Vagina (tissue), 2 donors: Measurements from ENCODE around the gene S100P. TPM values are rescaled to one million over a fixed set of nuclear protein-coding genes. Genes with fewer than 3 reads are reported as not detected.

Experiments
- DNase-seq, 2 donors: peaks; one replicate each; pipeline ENCODE4 v3.0.0-alpha.2; 2017; ENCODE audit errors: extremely low spot score in 2 of 2
- H3K27ac ChIP-seq: fragments of 200-600 bp; sonication (generic); one replicate; pipeline ENCODE4 v1.5.1; 2019
- H3K27me3 ChIP-seq: fragments of 200-600 bp; sonication (generic); one replicate; pipeline ENCODE4 v1.5.1; 2019
- H3K36me3 ChIP-seq, 2 donors: fragments of 200-600 bp; sonication (generic); one replicate each; pipeline ENCODE4 v1.5.1; 2017 to 2019
- H3K4me1 ChIP-seq: fragments of 200-600 bp; sonication (generic); one replicate; pipeline ENCODE4 v1.5.1; 2019
- H3K4me3 ChIP-seq, 2 donors: fragments of 200-600 bp; sonication (generic); 1 replicate in 1 of 2; 2 replicates in 1 of 2; pipeline ENCODE4 v1.5.1; 2016 to 2019
- H3K9me3 ChIP-seq: fragments of 200-600 bp; sonication (generic); one replicate; pipeline ENCODE4 v1.5.1; 2019
- POLR2A ChIP-seq, 2 donors: fragments of 450-650 bp; IDR thresholded peaks; one replicate each; pipeline ENCODE4 v1.6.1; 2017; ENCODE audit warnings: antibody characterized with exemption in 2 of 2, mild to moderate bottlenecking in 2 of 2, moderate library complexity in 2 of 2
- POLR2AphosphoS5 ChIP-seq, 2 donors: sonication (generic); formaldehyde crosslinking; IDR thresholded peaks; one replicate each; pipeline ENCODE4 v1.9.0; 2017; ENCODE audit warnings: antibody characterized with exemption in 2 of 2, mild to moderate bottlenecking in 2 of 2, low read depth in 1 of 2; ENCODE audit not compliant: insufficient read depth in 1 of 2
- intact Hi-C: fragments of 100-400 bp; cut with DNase I; formaldehyde crosslinking; loops from one replicate; pipeline ENCODE4 v1.15.1; 2023
- total RNA-seq: library from RNA; depleted of rRNA; stranded (reverse); fragments of >200 nt; gene quantifications from one replicate; pipeline ENCODE4 v1.2.3, GENCODE V29; 2016
- TF ChIP-seq, protein P1 (sequence below), 3 experiments: fragments of 450-650 bp in 2 of 3; fragments of 200-600 bp in 1 of 3; sonication (generic) in 1 of 3; IDR thresholded peaks; one replicate each; pipeline ENCODE4 v1.5.1; 2017 to 2019; ENCODE audit warnings: antibody characterized with exemption in 3 of 3, mild to moderate bottlenecking in 2 of 3, moderate library complexity in 2 of 3

The S100P gene
- total RNA-seq, 1 donor from 2014 or later: 18.2 TPM

DNA sequence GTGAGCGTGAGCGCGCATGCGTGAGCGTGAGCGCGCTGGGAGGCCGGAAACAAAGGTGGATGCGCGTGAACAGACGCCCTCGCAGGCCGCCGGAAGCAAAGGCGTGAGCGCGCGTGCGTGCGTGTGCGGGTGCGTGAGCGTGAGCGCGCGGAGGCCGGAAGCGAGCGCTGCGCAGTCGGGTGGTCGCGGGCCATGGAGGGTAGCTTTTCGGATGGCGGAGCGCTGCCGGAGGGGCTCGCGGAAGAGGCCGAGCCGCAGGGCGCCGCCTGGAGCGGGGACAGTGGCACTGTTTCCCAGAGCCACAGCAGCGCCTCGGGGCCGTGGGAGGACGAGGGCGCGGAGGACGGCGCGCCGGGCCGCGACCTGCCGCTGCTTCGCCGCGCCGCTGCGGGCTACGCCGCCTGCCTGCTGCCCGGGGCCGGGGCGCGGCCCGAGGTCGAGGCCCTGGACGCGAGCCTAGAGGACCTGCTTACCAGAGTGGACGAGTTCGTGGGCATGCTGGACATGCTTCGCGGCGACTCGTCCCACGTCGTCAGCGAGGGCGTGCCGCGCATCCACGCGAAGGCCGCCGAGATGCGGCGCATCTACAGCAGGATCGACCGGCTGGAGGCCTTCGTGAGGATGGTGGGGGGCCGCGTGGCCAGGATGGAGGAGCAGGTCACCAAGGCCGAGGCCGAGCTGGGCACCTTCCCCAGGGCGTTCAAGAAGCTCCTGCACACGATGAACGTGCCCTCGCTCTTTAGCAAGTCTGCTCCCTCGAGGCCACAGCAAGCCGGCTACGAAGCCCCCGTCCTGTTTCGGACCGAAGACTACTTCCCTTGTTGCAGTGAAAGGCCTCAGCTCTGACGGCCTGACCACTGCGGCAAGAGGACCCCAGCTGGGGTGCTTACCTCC, 22.6 kb downstream of the S100P start, which contains the start of gene BLOC1S4:
Gene BLOC1S4, plus strand, starts transcription at position 157 of the 894 bp plus-strand sequence. Its CDS starts 36 bp downstream, at position 193.
- peaks cover 28% of the 10 kb centered on the region for H3K4me1 ChIP-seq
- intact Hi-C loops: loop anchor here (1.0 to 2.0 kb wide), 2 partner anchors 67 to 159 kb away; no protein-coding TSS in a partner anchor
- peak in 1 of 2 donors; percentile 66 for TF ChIP-seq POLR2A (IDR thresholded peaks at IDR 0.05)
- TF ChIP-seq POLR2AphosphoS5 (IDR thresholded peaks at IDR 0.05; ENCODE audit: insufficient read depth in 1 of 2, low read depth in 1 of 2): peak in 1 of 2 donors; percentile 87
- TF ChIP-seq, protein P1, sequence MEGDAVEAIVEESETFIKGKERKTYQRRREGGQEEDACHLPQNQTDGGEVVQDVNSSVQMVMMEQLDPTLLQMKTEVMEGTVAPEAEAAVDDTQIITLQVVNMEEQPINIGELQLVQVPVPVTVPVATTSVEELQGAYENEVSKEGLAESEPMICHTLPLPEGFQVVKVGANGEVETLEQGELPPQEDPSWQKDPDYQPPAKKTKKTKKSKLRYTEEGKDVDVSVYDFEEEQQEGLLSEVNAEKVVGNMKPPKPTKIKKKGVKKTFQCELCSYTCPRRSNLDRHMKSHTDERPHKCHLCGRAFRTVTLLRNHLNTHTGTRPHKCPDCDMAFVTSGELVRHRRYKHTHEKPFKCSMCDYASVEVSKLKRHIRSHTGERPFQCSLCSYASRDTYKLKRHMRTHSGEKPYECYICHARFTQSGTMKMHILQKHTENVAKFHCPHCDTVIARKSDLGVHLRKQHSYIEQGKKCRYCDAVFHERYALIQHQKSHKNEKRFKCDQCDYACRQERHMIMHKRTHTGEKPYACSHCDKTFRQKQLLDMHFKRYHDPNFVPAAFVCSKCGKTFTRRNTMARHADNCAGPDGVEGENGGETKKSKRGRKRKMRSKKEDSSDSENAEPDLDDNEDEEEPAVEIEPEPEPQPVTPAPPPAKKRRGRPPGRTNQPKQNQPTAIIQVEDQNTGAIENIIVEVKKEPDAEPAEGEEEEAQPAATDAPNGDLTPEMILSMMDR (IDR thresholded peaks at IDR 0.05): peak in 1 of 3 experiments; percentile 8
- no peak for DNase-seq
- no peaks in the 10 kb centered on the region for H3K9me3 ChIP-seq
- H3K27me3 ChIP-seq: no peaks in the 10 kb centered on the region
- H3K4me3 ChIP-seq: peak within 1 kb of the TSS; percentile 88 to 98
- H3K27ac ChIP-seq: peak within 1 kb of the TSS; percentile 87
- no peaks in the 10 kb centered on the region for H3K36me3 ChIP-seq

DNA sequence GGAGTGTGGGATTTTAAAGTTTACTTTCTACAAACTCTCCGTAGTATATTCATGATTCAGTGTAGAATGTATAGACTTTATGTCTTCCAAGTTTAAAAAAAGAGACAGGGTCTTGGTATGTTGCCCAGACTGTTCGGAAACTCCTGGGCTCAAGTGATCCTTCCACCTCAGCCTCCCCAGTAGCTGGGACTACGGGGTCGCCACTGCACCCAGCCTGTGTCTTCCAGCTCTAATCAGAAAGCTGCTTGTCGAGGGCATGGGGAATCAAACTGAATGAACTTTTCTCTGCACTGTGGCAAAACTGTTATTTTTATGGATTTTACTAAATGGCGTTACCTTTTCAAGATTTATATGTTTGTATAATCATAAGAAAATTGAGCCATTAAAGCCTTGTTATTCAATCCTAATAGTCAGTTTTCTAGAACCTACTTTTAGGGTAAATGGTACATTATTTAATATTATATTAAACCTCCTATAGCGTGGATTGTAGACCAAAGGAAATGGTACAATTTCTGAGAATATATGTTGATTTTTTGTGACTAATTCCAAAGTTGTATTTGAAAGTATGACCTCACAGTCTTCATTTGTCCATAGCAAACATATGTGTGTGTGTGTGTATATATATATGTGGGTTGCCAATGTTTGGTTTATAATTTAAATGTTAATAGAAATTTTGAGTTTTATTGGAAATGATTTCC, 23.4 kb downstream of the S100P start:
- TF ChIP-seq POLR2AphosphoS5 (IDR thresholded peaks at IDR 0.05; ENCODE audit: insufficient read depth in 1 of 2, low read depth in 1 of 2) (no peak), POLR2A (IDR thresholded peaks at IDR 0.05) (no peak)
- TF ChIP-seq, protein P1 (IDR thresholded peaks at IDR 0.05): no peak
- Histone ChIP-seq H3K4me1 (peaks cover 28% of the 10 kb centered on the region), H3K9me3 (no peaks in the 10 kb centered on the region), H3K27me3 (no peaks in the 10 kb centered on the region), H3K27ac (peak overlapping the region; percentile 87), H3K36me3 (no peaks in the 10 kb centered on the region), H3K4me3 (peak overlapping the region; percentile 88 to 98)
- intact Hi-C loops: loop anchor here (1.0 to 2.0 kb wide), 2 partner anchors 66 to 158 kb away; no protein-coding TSS in a partner anchor
- DNase-seq: no peak

DNA sequence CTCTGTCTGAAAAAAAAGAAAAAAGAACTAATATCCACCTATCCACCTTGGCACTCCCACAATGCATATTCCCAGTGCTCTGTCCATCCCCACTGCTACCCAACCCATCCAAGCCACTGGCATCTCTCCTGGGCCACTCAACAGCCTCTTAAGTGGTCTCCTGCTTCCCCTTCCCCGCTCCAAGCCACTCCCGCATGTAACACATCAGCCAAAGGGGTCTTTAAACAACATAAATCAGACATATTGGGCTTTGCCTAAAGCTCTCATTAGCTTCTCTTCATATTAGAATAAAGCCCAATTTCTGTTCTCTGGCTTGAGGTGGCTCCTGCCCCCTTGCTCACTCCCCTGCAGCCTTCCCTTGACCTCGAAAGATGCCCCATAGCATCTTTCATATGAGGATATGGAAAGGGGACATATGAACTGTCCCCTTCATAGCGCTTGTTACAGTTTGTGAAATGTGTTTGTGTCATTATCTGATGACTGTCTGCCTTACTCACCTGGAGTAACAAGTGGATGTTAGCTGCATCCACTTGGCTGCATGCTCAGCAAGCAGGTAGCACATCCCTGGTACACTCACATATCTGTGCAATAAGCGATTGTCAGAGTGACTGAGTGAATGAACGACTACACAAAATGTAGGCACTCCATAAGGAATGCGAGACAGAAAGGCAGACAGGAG, 25.4 kb downstream of the S100P start:
- no peaks in the 10 kb centered on the region for H3K27me3 ChIP-seq
- H3K27ac ChIP-seq: no peak overlapping the region
- TF ChIP-seq POLR2A (IDR thresholded peaks at IDR 0.05) (no peak), POLR2AphosphoS5 (IDR thresholded peaks at IDR 0.05; ENCODE audit: insufficient read depth in 1 of 2, low read depth in 1 of 2) (no peak)
- TF ChIP-seq, protein P1 (IDR thresholded peaks at IDR 0.05): no peak
- H3K9me3 ChIP-seq: no peaks in the 10 kb centered on the region
- no peaks in the 10 kb centered on the region for H3K36me3 ChIP-seq
- intact Hi-C loops: no loop called here
- H3K4me3 ChIP-seq: no peak overlapping the region
- no peak for DNase-seq
- H3K4me1 ChIP-seq: peaks cover 28% of the 10 kb centered on the region

DNA sequence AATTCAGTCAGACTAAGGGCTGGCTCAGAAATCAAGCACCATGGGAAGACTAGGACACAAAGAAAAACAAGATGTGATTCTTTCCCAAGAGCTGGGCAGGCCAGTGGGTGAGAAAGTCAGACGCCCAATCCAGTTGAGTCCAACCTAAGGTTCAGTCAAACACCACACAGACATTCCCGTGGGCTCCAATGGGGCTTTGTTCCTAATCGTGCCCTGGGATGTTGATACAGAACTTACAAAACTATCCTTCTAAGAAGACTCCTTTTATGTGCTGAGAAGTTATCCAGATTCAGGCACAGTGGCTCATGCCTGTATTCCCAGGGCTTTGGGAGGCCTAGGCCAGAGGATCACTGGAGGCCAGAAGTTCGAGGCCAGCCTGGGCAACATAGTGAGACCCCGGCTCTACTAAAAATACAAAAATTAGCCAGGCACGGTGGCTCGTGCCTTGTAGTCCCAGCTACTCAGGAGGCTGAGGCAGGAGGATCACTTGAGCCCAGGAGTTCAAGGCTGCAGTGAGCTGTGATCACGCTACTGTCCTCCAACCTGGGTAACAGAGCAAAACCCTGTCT, 26.0 kb downstream of the S100P start:
- H3K4me3 ChIP-seq: no peak overlapping the region
- TF ChIP-seq, protein P1 (IDR thresholded peaks at IDR 0.05): no peak
- TF ChIP-seq POLR2AphosphoS5 (IDR thresholded peaks at IDR 0.05; ENCODE audit: insufficient read depth in 1 of 2, low read depth in 1 of 2) (no peak), POLR2A (IDR thresholded peaks at IDR 0.05) (no peak)
- H3K27ac ChIP-seq: peak overlapping the region; percentile 12
- no peaks in the 10 kb centered on the region for H3K27me3 ChIP-seq
- peaks cover 33% of the 10 kb centered on the region for H3K4me1 ChIP-seq
- DNase-seq: no peak
- intact Hi-C loops: loop anchor here (10.0 kb wide), 1 partner anchor 355 kb away; no protein-coding TSS in a partner anchor
- H3K36me3 ChIP-seq: no peaks in the 10 kb centered on the region
- H3K9me3 ChIP-seq: no peaks in the 10 kb centered on the region
